Kidney (tissue), 14 donors: ENCODE measurements around the gene TUBB2B. TPM values are rescaled to one million over a fixed set of nuclear protein-coding genes. Genes with fewer than 3 reads are reported as not detected.
A peak's percentile ranks its signal among the peaks of the same experiment; 100 is the strongest.

Source experiments
- DNase-seq, 5 donors: peaks; one replicate each; pipeline ENCODE4 v3.0.0-alpha.2; 2013 to 2020
- FAIRE-seq: peaks from 2 replicates; lab custom pipeline; 2012; peaks lifted over from hg19 to GRCh38; lab: Jason Lieb, UNC
- H3K27ac ChIP-seq, 2 donors: one replicate each; pipeline ENCODE4 v1.7.0; 2013; ENCODE audit warnings: low read depth in 2 of 2, low read length in 2 of 2, inconsistent platforms in 1 of 2
- H3K27me3 ChIP-seq: one replicate; pipeline ENCODE4 v1.7.1; 2013; ENCODE audit warnings: low read length, inconsistent platforms; ENCODE audit not compliant: control insufficient read depth, insufficient read depth
- H3K36me3 ChIP-seq, 3 donors: one replicate each; pipeline versions ENCODE4 v1.7.0 to v1.7.1; 2013; ENCODE audit warnings: low read length in 3 of 3, control low read depth in 1 of 3, inconsistent platforms in 1 of 3; ENCODE audit not compliant: insufficient read depth in 3 of 3, control insufficient read depth in 2 of 3
- H3K4me1 ChIP-seq, 3 donors: one replicate each; pipeline versions ENCODE4 v1.7.0 to v1.7.1; 2013; ENCODE audit warnings: low read length in 3 of 3, inconsistent platforms in 1 of 3, low read depth in 1 of 3; ENCODE audit not compliant: control insufficient read depth in 2 of 3, insufficient read depth in 2 of 3
- H3K4me3 ChIP-seq, 3 donors: one replicate each; pipeline versions ENCODE4 v1.7.0 to v1.8.1; 2013; ENCODE audit warnings: low read length in 3 of 3, control low read depth in 1 of 3, inconsistent platforms in 1 of 3
- H3K9ac ChIP-seq, 3 donors: one replicate each; pipeline versions ENCODE4 v1.7.0 to v1.7.1; 2013; ENCODE audit warnings: low read length in 3 of 3, control low read depth in 1 of 3, inconsistent platforms in 1 of 3
- H3K9me3 ChIP-seq, 3 donors: one replicate each; pipeline versions ENCODE4 v1.7.0 to v1.7.1; 2013; ENCODE audit warnings: low read length in 3 of 3, control low read depth in 1 of 3, inconsistent platforms in 1 of 3; ENCODE audit not compliant: control insufficient read depth in 2 of 3, insufficient read depth in 1 of 3
- CTCF ChIP-seq: IDR thresholded peaks from 3 replicates; pipeline ENCODE4 v1.5.1; 2012; ENCODE audit warnings: mild to moderate bottlenecking, moderate library complexity, borderline replicate concordance; ENCODE audit not compliant: insufficient read depth; ENCODE audit errors: extremely low read depth
- intact Hi-C: fragments of 100-400 bp; cut with DNase I; formaldehyde crosslinking; loops from one replicate; pipeline ENCODE4 v1.11.1; 2022
- polyA plus RNA-seq: library from polyadenylated mRNA; stranded (reverse); fragments of 350-450 nt; fragmentation: Illumina TruSeq; extraction: RNeasy Lipid Tissue Mini Kit (QIAGEN cat#74804); gene quantifications from one replicate; pipeline ENCODE4 v1.2.3, GENCODE V29; 2014; ENCODE audit warnings: low read depth, low replicate concordance; ENCODE audit not compliant: insufficient read depth
- total RNA-seq: library from RNA; stranded (reverse); fragmentation: NEBNext Ultra II Directional; extraction: Animal tissue kit (Norgen Biotek cat#: 25700); gene quantifications from one replicate; pipeline ENCODE4 v1.2.1, GENCODE V29; 2021
- donor health status: control.
- donor health status: control.
- donor health status: control.
- donor health status: control.
- donor health status: control.
- donor health status: DM: yes; HTN: yes; CAD: no.
- donor health status: Normal renal cell carcinoma (clear cell type).

TUBB2B gene
- total and polyA plus RNA-seq, 2 donors from 2014 or later, result 34.2 to 46.1 TPM

GRCh38 chr6:3196770-3197169 is 30.7 kb downstream of the TUBB2B start:
- Histone ChIP-seq H3K9me3 (no peaks in the 10 kb centered on the region), H3K4me1 (no peaks in the 10 kb centered on the region), H3K9ac (no peak overlapping the region), H3K4me3 (no peak overlapping the region), H3K36me3 (no peaks in the 10 kb centered on the region), H3K27ac (no peak overlapping the region), H3K27me3 (no peaks in the 10 kb centered on the region)
- FAIRE-seq (no peak), DNase-seq (no peak)
- intact Hi-C loops, result no loop called here
- TF ChIP-seq CTCF, result no peak

GRCh38 chr6:3195695-3196497 is 31.6 kb downstream of the TUBB2B start:
- Histone ChIP-seq H3K4me1 (no peaks in the 10 kb centered on the region), H3K9me3 (no peaks in the 10 kb centered on the region), H3K36me3 (no peaks in the 10 kb centered on the region), H3K27ac (no peak overlapping the region), H3K27me3 (no peaks in the 10 kb centered on the region), H3K9ac (no peak overlapping the region), H3K4me3 (no peak overlapping the region)
- DNase-seq (peak in 1 of 5 donors; percentile 36), FAIRE-seq (no peak)
- intact Hi-C loops, result no loop called here
- no peak for TF ChIP-seq CTCF

GRCh38 chr6:3195420-3195694 is 32.1 kb downstream of the TUBB2B start:
- FAIRE-seq, result no peak
- no peak overlapping the region for H3K9ac ChIP-seq

More at GRCh38 chr6:3195420-3195694, 32.1 kb downstream of the TUBB2B start:
- H3K4me3 ChIP-seq, result no peak overlapping the region
- H3K9me3 ChIP-seq, result no peaks in the 10 kb centered on the region
- no peak overlapping the region for H3K27ac ChIP-seq
- H3K4me1 ChIP-seq, result no peaks in the 10 kb centered on the region
- no peaks in the 10 kb centered on the region for H3K27me3 ChIP-seq
- DNase-seq, result peak in 1 of 5 donors; percentile 53
- intact Hi-C loops, result no loop called here
- no peak for TF ChIP-seq CTCF
- no peaks in the 10 kb centered on the region for H3K36me3 ChIP-seq
